Esophagus (tissue), 2 donors: ENCODE measurements around the gene CCL21. TPM values are rescaled to one million over a fixed set of nuclear protein-coding genes. Genes with fewer than 3 reads are reported as not detected.

Experiments
- H3K27ac ChIP-seq, 2 donors: one replicate each; pipeline ENCODE4 v1.5.1; 2013; ENCODE audit warnings: low read depth in 2 of 2, mild to moderate bottlenecking in 2 of 2, inconsistent platforms in 1 of 2, low read length in 1 of 2, moderate library complexity in 1 of 2
- H3K27me3 ChIP-seq, 2 donors: one replicate each; pipeline ENCODE4 v1.6.1; 2013; ENCODE audit warnings: low read length in 2 of 2, control low read depth in 1 of 2, mild to moderate bottlenecking in 1 of 2; ENCODE audit not compliant: insufficient read depth in 2 of 2, control insufficient read depth in 1 of 2
- H3K36me3 ChIP-seq, 2 donors: one replicate each; pipeline ENCODE4 v1.6.1; 2013; ENCODE audit warnings: low read length in 1 of 2; ENCODE audit not compliant: control insufficient read depth in 2 of 2, insufficient read depth in 2 of 2
- H3K4me1 ChIP-seq, 2 donors: one replicate each; pipeline ENCODE4 v1.6.1; 2013; ENCODE audit warnings: low read length in 1 of 2; ENCODE audit not compliant: control insufficient read depth in 2 of 2, insufficient read depth in 2 of 2
- H3K4me3 ChIP-seq, 2 donors: one replicate each; pipeline ENCODE4 v1.5.1; 2013; ENCODE audit warnings: low read length in 2 of 2, mild to moderate bottlenecking in 2 of 2, low read depth in 1 of 2, moderate library complexity in 1 of 2
- H3K9me3 ChIP-seq, 2 donors: one replicate each; pipeline ENCODE4 v1.6.1; 2013; ENCODE audit warnings: mild to moderate bottlenecking in 2 of 2, low read depth in 1 of 2, low read length in 1 of 2, moderate library complexity in 1 of 2; ENCODE audit not compliant: control insufficient read depth in 2 of 2, insufficient read depth in 1 of 2
- WGBS, 2 donors: extraction: QIAGEN DNeasy Blood & Tissue Kit; methylation state at CpG; one replicate each; pipeline ENCODE4 v1.1.7; 2013; 5-methylcytosine and 5-hydroxymethylcytosine counted together
- polyA plus RNA-seq, 2 donors: library from polyadenylated mRNA; stranded (reverse); fragments of 200-250 nt; gene quantifications; one replicate each; pipeline ENCODE4 v1.2.3, GENCODE V29; 2013
- donor health status: healthy with polysubstance abuse.
- donor health status: Bipolar disorder and iron deficiency.

The CCL21 gene
- polyA plus RNA-seq, 2 donors = 13.2 to 50.9 TPM

- Histone ChIP-seq H3K36me3 (no peaks in the 10 kb centered on the region), H3K9me3 (no peaks in the 10 kb centered on the region), H3K27ac (no peak overlapping the region), H3K4me1 (no peaks in the 10 kb centered on the region), H3K27me3 (no peaks in the 10 kb centered on the region), H3K4me3 (no peak overlapping the region)
- 79 to 86% methylated on average over 4 of the region's 4 CpGs for WGBS, 2 donors
Measured at GRCh38 chr9:34684145-34684544, 25.8 kb downstream of the CCL21 start.

DNA sequence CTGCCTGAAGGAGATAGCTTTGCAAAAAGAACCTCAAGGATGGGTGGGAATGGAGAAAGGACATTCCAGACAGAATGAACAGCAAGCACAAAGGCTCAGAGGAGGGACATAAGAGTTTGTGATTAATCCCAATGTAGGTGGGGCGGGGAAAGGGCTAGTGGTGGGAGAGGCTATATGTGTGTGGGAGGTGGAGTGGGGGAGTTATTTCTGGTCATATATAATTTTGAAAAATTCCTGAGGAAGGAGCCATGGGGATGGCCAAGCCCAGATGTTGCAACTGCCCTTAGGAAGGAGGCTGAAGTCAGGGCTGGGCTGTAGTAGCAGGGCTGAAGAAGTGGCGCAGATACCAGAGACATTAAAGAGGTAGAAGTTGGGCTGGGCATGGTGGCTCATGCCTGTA lies 34.1 kb downstream of the CCL21 start:
- H3K36me3 ChIP-seq = no peaks in the 10 kb centered on the region
- no peaks in the 10 kb centered on the region for H3K9me3 ChIP-seq
- no peak overlapping the region for H3K27ac ChIP-seq
- H3K4me3 ChIP-seq = no peak overlapping the region
- 98 to 100% methylated on average over 2 of the region's 2 CpGs for WGBS, 2 donors
- no peaks in the 10 kb centered on the region for H3K27me3 ChIP-seq
- H3K4me1 ChIP-seq = no peaks in the 10 kb centered on the region

- H3K4me3 ChIP-seq = no peak overlapping the region
- H3K9me3 ChIP-seq = no peaks in the 10 kb centered on the region
- no peak overlapping the region for H3K27ac ChIP-seq
- H3K27me3 ChIP-seq = no peaks in the 10 kb centered on the region
- no peaks in the 10 kb centered on the region for H3K36me3 ChIP-seq
- 37 to 47% methylated on average over 10 of the region's 10 CpGs for WGBS, 2 donors
- no peaks in the 10 kb centered on the region for H3K4me1 ChIP-seq
Measured at GRCh38 chr9:34675048-34675714, 34.8 kb downstream of the CCL21 start.

DNA sequence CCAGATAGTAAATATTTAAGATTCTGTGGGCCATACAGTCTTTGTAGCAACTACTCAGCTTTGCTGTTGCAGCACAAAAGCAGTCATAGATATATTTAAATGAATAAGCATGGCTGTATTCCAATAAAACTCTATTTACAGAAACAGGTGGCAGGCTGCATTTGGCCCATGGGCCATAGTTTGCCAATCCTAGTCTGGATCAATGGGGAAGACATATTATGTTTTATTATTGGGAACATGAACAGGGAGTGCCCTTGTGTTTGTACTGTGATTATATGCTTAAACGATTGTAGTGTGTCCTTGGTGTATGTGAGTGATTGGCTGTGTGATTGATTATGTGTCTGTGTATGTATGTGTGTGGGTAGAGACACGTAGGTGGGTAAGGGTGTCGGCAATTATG lies 35.5 kb downstream of the CCL21 start:
- WGBS, 2 donors = 66 to 70% methylated on average over 3 of the region's 3 CpGs
- Histone ChIP-seq H3K4me1 (no peaks in the 10 kb centered on the region), H3K4me3 (no peak overlapping the region), H3K27me3 (no peaks in the 10 kb centered on the region), H3K9me3 (no peaks in the 10 kb centered on the region), H3K36me3 (no peaks in the 10 kb centered on the region), H3K27ac (no peak overlapping the region)

- H3K9me3 ChIP-seq = no peaks in the 10 kb centered on the region
- no peak overlapping the region for H3K27ac ChIP-seq
- H3K4me1 ChIP-seq = no peaks in the 10 kb centered on the region
- 91 to 95% methylated on average over 1 of the region's 1 CpG for WGBS, 2 donors
- H3K27me3 ChIP-seq = no peaks in the 10 kb centered on the region
- no peaks in the 10 kb centered on the region for H3K36me3 ChIP-seq
- H3K4me3 ChIP-seq = no peak overlapping the region
Measured at GRCh38 chr9:34671307-34671706, 38.6 kb downstream of the CCL21 start.

DNA sequence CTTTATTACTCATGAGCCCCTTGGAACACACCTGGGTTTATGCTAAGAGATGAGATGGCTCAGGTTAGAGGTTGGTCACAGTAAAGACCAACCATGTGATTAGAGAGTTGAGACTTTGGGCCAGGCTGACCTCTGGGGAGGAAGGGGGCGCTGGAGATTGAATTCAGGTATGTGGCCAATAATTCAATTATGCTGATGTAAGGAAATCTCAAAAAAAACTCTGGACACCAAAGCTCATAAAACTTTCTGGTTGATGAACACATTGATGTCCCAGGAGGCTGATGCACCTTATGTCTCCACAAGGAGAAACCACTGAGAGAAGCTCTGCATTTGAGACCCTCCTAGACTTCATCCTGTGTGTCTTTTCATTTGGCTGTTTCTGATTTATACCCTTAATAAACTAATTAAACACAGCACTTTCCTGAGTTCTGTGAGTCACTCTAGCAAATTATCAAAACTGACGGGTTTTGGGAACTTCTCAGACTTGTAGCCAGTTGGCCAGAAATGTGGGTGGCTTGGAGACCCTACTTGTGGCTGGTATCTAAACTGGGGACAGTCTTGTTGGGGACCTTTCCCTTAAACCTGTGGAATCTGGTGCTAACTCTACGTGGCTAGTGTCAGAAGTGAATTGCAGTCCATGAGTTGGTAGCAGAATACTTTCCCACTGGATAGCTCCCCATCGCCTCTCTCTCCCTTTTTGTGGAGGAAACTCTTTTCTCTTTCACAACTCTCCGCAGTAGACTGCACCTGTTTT lies 40.0 kb downstream of the CCL21 start:
- Histone ChIP-seq H3K9me3 (no peaks in the 10 kb centered on the region), H3K27me3 (no peaks in the 10 kb centered on the region), H3K27ac (no peak overlapping the region), H3K4me1 (no peaks in the 10 kb centered on the region), H3K36me3 (no peaks in the 10 kb centered on the region), H3K4me3 (no peak overlapping the region)
- 91 to 92% methylated on average over 5 of the region's 5 CpGs for WGBS, 2 donors

GRCh38 chr9:34665381-34666250 lies 44.3 kb downstream of the CCL21 start:
- 2% methylated on average over 53 to 55 of the region's 55 CpGs for WGBS, 2 donors
- Histone ChIP-seq H3K27ac (peak overlapping the region; percentile 96 to 98), H3K9me3 (no peaks in the 10 kb centered on the region), H3K4me3 (peak overlapping the region; percentile 53 to 63), H3K4me1 (peaks cover 3 to 7% of the 10 kb centered on the region in 2 donors), H3K27me3 (no peaks in the 10 kb centered on the region), H3K36me3 (peaks cover 0 to 2% of the 10 kb centered on the region in 2 donors)

DNA sequence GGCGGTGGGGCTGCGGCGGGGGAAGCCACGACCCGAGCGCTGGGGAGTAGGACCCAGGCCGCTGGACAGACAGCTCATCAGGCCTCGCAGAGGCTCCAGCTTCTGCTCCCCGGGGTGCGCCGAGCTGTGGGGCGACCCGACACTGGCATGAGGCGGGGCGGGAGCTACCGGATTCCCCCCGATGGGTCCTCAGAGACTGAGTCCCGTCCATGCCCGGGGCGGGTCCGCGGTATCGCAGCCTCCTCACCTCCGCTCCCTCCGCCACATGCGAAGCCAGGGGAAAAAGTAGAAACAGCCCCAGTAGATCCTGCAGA lies 44.9 kb downstream of the CCL21 start:
- Histone ChIP-seq H3K27ac (peak overlapping the region; percentile 77 to 96), H3K27me3 (no peaks in the 10 kb centered on the region), H3K9me3 (no peaks in the 10 kb centered on the region), H3K4me1 (peaks cover 7 to 10% of the 10 kb centered on the region in 2 donors), H3K36me3 (peaks cover 0 to 2% of the 10 kb centered on the region in 2 donors), H3K4me3 (peak overlapping the region; percentile 47 to 53)
- WGBS, 2 donors = 2 to 3% methylated on average over 25 to 26 of the region's 26 CpGs

DNA sequence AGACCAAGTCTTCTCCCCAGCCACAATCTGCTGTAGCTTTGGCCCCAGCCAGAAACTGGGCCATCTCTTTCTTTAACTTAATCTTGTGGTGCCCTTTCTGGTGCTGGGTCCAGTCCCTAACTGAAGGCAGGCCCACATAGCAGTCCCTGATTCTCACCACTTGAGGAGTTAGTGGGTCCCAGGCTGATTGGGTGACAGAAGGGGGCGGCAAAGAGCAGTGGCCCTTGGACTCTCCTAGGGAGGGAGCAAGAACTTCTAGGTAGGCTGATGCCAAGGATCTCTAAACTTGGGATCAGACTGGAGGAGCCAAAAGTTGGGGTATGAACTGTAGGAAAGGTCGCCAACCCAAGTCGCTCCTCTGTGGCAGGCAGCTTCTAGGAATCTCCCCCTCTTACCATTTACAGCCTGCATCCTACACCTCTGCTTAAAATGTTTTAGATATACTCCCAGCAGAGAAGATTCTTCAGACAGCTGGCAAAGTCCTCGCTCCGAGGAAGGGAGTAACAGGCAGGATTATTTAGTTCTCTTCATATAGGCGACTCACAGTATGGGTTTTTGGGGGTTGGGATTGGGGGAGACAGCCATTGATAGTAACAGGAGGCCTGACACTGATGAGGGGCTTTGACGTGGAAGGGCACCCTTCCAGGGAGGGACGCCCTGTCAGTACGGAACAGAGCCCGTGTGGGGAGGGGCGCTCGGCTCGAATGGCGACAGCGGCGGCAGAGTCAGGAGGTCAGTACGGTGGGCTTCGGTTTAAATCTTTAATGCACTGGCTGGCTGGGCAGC lies 45.5 kb downstream of the CCL21 start:
- peaks cover 7 to 13% of the 10 kb centered on the region in 2 donors for H3K4me1 ChIP-seq
- peak overlapping the region; percentile 77 to 96 for H3K27ac ChIP-seq
- peaks cover 0 to 2% of the 10 kb centered on the region in 2 donors for H3K36me3 ChIP-seq
- WGBS, 2 donors = 16 to 17% methylated on average over 18 of the region's 18 CpGs
- H3K27me3 ChIP-seq = no peaks in the 10 kb centered on the region
- H3K4me3 ChIP-seq = peak overlapping the region; percentile 47 to 53
- H3K9me3 ChIP-seq = no peaks in the 10 kb centered on the region
